HG02623 (cell line): Measurements from ENCODE around the gene VSTM2B.

Experiments
- ATAC-seq: cut with Tn5 transposase; IDR thresholded peaks from one replicate; pipeline ENCODE4 v1.9.1; 2021; ENCODE audit warnings: moderate library complexity; ENCODE audit not compliant: unreplicated experiment

Gene VSTM2B

GRCh38 chr19:29587059-29587458 lies 61.3 kb downstream of the VSTM2B start:
- no peak for ATAC-seq

GRCh38 chr19:29587518-29587986 lies 61.8 kb downstream of the VSTM2B start:
- ATAC-seq: peak; percentile 78

GRCh38 chr19:29588095-29588494 lies 62.3 kb downstream of the VSTM2B start:
- ATAC-seq: no peak

GRCh38 chr19:29590278-29590677 lies 64.5 kb downstream of the VSTM2B start:
- no peak for ATAC-seq

GRCh38 chr19:29591670-29592069 lies 65.9 kb downstream of the VSTM2B start:
- no peak for ATAC-seq

- ATAC-seq: no peak
These were observed 68.1 kb downstream of the VSTM2B start for GRCh38 chr19:29593869-29594268.

- no peak for ATAC-seq
These were observed 70.4 kb downstream of the VSTM2B start for GRCh38 chr19:29596080-29596727.

GRCh38 chr19:29596885-29597525 lies 71.2 kb downstream of the VSTM2B start:
- no peak for ATAC-seq

GRCh38 chr19:29598036-29598435 lies 72.2 kb downstream of the VSTM2B start:
- ATAC-seq: no peak

- ATAC-seq: no peak
These were observed 72.7 kb downstream of the VSTM2B start for GRCh38 chr19:29598496-29598895.

- ATAC-seq: no peak
These were observed 77.5 kb downstream of the VSTM2B start for GRCh38 chr19:29603308-29603707.

- ATAC-seq: peak; percentile 62
These were observed 80.0 kb downstream of the VSTM2B start, which contains the start of gene POP4 for GRCh38 chr19:29605653-29606419. POP4 (plus strand) TSS chr19:29606283; CDS start chr19:29606319, 36 bp downstream.

GRCh38 chr19:29606420-29606747 lies 80.6 kb downstream of the VSTM2B start:
- ATAC-seq: no peak

- ATAC-seq: no peak
These were observed 83.8 kb downstream of the VSTM2B start for GRCh38 chr19:29609636-29610035.

- no peak for ATAC-seq
These were observed 84.4 kb downstream of the VSTM2B start for GRCh38 chr19:29610213-29610573.

- ATAC-seq: peak; percentile 72
These were observed 84.9 kb downstream of the VSTM2B start for GRCh38 chr19:29610574-29611271.

GRCh38 chr19:29612121-29612520 lies 86.3 kb downstream of the VSTM2B start:
- ATAC-seq: no peak

- no peak for ATAC-seq
These were observed 87.2 kb downstream of the VSTM2B start for GRCh38 chr19:29612801-29613595.

GRCh38 chr19:29614046-29614445 lies 88.3 kb downstream of the VSTM2B start:
- ATAC-seq: no peak
